HUES64 (cell line): ENCODE results near the gene PSAT1.
"Not testable (repeated sequence)": the region's sequence is repeated elsewhere in the genome, so short reads cannot be mapped to it uniquely, and the experiment has no call there.

ENCODE experiments used
- H3K27ac ChIP-seq: 2 replicates; pipeline ENCODE4 v1.7.0; 2013; ENCODE audit warnings: low read depth, low read length, inconsistent platforms
- H3K27me3 ChIP-seq: 2 replicates; pipeline ENCODE4 v1.6.1; 2013; ENCODE audit warnings: mild to moderate bottlenecking, low read length; ENCODE audit not compliant: insufficient read depth
- H3K36me3 ChIP-seq: 2 replicates; pipeline ENCODE4 v1.6.1; 2013; ENCODE audit warnings: mild to moderate bottlenecking, low read length; ENCODE audit not compliant: insufficient read depth
- H3K4me1 ChIP-seq: 2 replicates; pipeline ENCODE4 v1.6.1; 2013; ENCODE audit warnings: mild to moderate bottlenecking, low read length, moderate library complexity; ENCODE audit not compliant: insufficient read depth
- H3K4me3 ChIP-seq: 2 replicates; pipeline ENCODE4 v1.5.1; 2013; ENCODE audit warnings: mild to moderate bottlenecking, low read length, moderate library complexity
- H3K9ac ChIP-seq: 2 replicates; pipeline ENCODE4 v1.6.1; 2013; ENCODE audit warnings: mild to moderate bottlenecking, low read depth, low read length
- H3K9me3 ChIP-seq: 2 replicates; pipeline ENCODE4 v1.6.1; 2013; ENCODE audit warnings: low read depth, low read length; ENCODE audit not compliant: insufficient read depth
- WGBS: fragments of 150-250, 120-280 bp; methylation state at CpG from one replicate; pipeline ENCODE4 v1.1.7; 2013; ENCODE audit warnings: missing lambda C conversion rate; 5-methylcytosine and 5-hydroxymethylcytosine counted together

Gene PSAT1

GRCh38 chr9:78278177-78278777, 18.6 kb upstream of the PSAT1 start:
- 87% methylated on average over 5 of the region's 5 CpGs for WGBS
- Histone ChIP-seq H3K36me3 (peaks cover 6% of the 10 kb centered on the region; the same call in 1 of the 2 replicates), H3K9me3 (no peaks in the 10 kb centered on the region), H3K27ac (no peak overlapping the region), H3K4me1 (no peaks in the 10 kb centered on the region), H3K27me3 (no peaks in the 10 kb centered on the region), H3K4me3 (no peak overlapping the region), H3K9ac (no peak overlapping the region)

- Histone ChIP-seq H3K9ac (no peak overlapping the region), H3K4me1 (no peaks in the 10 kb centered on the region), H3K27me3 (no peaks in the 10 kb centered on the region), H3K27ac (no peak overlapping the region), H3K9me3 (no peaks in the 10 kb centered on the region), H3K36me3 (peaks cover 3% of the 10 kb centered on the region; the same call in 1 of the 2 replicates), H3K4me3 (no peak overlapping the region)
- 100% methylated on average over 1 of the region's 1 CpG for WGBS
Observed at GRCh38 chr9:78278801-78279200, 18.1 kb upstream of the PSAT1 start.

GRCh38 chr9:78280982-78281668, 15.8 kb upstream of the PSAT1 start:
- Histone ChIP-seq H3K27ac (no peak overlapping the region), H3K4me1 (no peaks in the 10 kb centered on the region), H3K9ac (no peak overlapping the region), H3K27me3 (no peaks in the 10 kb centered on the region), H3K9me3 (no peaks in the 10 kb centered on the region), H3K4me3 (no peak overlapping the region), H3K36me3 (no peaks in the 10 kb centered on the region)
- WGBS = 92% methylated on average over 3 of the region's 3 CpGs

GRCh38 chr9:78284181-78284580, 12.7 kb upstream of the PSAT1 start:
- H3K9me3 ChIP-seq, H3K4me1 ChIP-seq, H3K4me3 ChIP-seq, H3K36me3 ChIP-seq, H3K9ac ChIP-seq, H3K27ac ChIP-seq, H3K27me3 ChIP-seq: not testable (repeated sequence)
- WGBS = 89% methylated on average over 2 of the region's 4 CpGs

GRCh38 chr9:78286125-78286524, 10.8 kb upstream of the PSAT1 start:
- H3K27ac ChIP-seq = no peak overlapping the region
- H3K36me3 ChIP-seq = no peaks in the 10 kb centered on the region
- H3K9ac ChIP-seq = no peak overlapping the region
- no peaks in the 10 kb centered on the region for H3K4me1 ChIP-seq
- H3K4me3 ChIP-seq = no peak overlapping the region
- no peaks in the 10 kb centered on the region for H3K9me3 ChIP-seq
- no peaks in the 10 kb centered on the region for H3K27me3 ChIP-seq

- Histone ChIP-seq H3K27me3 (no peaks in the 10 kb centered on the region), H3K4me3 (no peak overlapping the region), H3K27ac (no peak overlapping the region), H3K9ac (no peak overlapping the region), H3K9me3 (no peaks in the 10 kb centered on the region), H3K36me3 (no peaks in the 10 kb centered on the region), H3K4me1 (no peaks in the 10 kb centered on the region)
- WGBS = 96% methylated on average over 6 of the region's 6 CpGs
Observed at GRCh38 chr9:78286946-78287388, 10.0 kb upstream of the PSAT1 start.

GRCh38 chr9:78288214-78288892, 8.6 kb upstream of the PSAT1 start:
- no peaks in the 10 kb centered on the region for H3K27me3 ChIP-seq
- H3K9ac ChIP-seq = no peak overlapping the region
- no peaks in the 10 kb centered on the region for H3K36me3 ChIP-seq
- H3K4me1 ChIP-seq = no peaks in the 10 kb centered on the region
- 88% methylated on average over 8 of the region's 8 CpGs for WGBS
- no peaks in the 10 kb centered on the region for H3K9me3 ChIP-seq
- no peak overlapping the region for H3K27ac ChIP-seq
- no peak overlapping the region for H3K4me3 ChIP-seq

- no peaks in the 10 kb centered on the region for H3K27me3 ChIP-seq
- no peak overlapping the region for H3K27ac ChIP-seq
- no peaks in the 10 kb centered on the region for H3K4me1 ChIP-seq
- H3K9ac ChIP-seq = no peak overlapping the region
- no peak overlapping the region for H3K4me3 ChIP-seq
- WGBS = 80% methylated on average over 1 of the region's 1 CpG
- no peaks in the 10 kb centered on the region for H3K36me3 ChIP-seq
- H3K9me3 ChIP-seq = no peaks in the 10 kb centered on the region
Observed at GRCh38 chr9:78289474-78289873, 7.5 kb upstream of the PSAT1 start.

- Histone ChIP-seq H3K9ac (no peak overlapping the region), H3K27me3 (no peaks in the 10 kb centered on the region), H3K4me3 (no peak overlapping the region), H3K36me3 (no peaks in the 10 kb centered on the region), H3K9me3 (no peaks in the 10 kb centered on the region), H3K27ac (no peak overlapping the region), H3K4me1 (peaks cover 13% of the 10 kb centered on the region)
- whole genome bisulfite sequencing = 92% methylated on average over 8 of the region's 8 CpGs
Observed at GRCh38 chr9:78291240-78291925, 5.5 kb upstream of the PSAT1 start.

- Histone ChIP-seq H3K27me3 (no peaks in the 10 kb centered on the region), H3K4me1 (peaks cover 13% of the 10 kb centered on the region), H3K4me3 (no peak overlapping the region), H3K9me3 (no peaks in the 10 kb centered on the region), H3K27ac (no peak overlapping the region), H3K9ac (no peak overlapping the region), H3K36me3 (no peaks in the 10 kb centered on the region)
- 87% methylated on average over 5 of the region's 6 CpGs for WGBS
Observed at GRCh38 chr9:78292026-78292425, 4.9 kb upstream of the PSAT1 start.
